ENCODE measurements around the gene DLGAP1.
A peak's percentile ranks its signal among the peaks of the same experiment; 100 is the strongest.

The DLGAP1 gene

GRCh38 chr18:3773303-3773702, 681.8 kb downstream of the DLGAP1 start:
- no peak for DNase-seq (ENCODE audit: low spot score)

- DNase-seq (ENCODE audit: low spot score): peak; percentile 73
These were observed 683.8 kb downstream of the DLGAP1 start for GRCh38 chr18:3771121-3771971.

GRCh38 chr18:3761266-3761665, 693.8 kb downstream of the DLGAP1 start:
- DNase-seq (ENCODE audit: low spot score): no peak

- DNase-seq (ENCODE audit: low spot score): no peak
These were observed 694.4 kb downstream of the DLGAP1 start for GRCh38 chr18:3760741-3761140.

- DNase-seq (ENCODE audit: low spot score): no peak
These were observed 696.0 kb downstream of the DLGAP1 start for GRCh38 chr18:3759099-3759498.

- DNase-seq (ENCODE audit: low spot score): peak; percentile 21
These were observed 696.6 kb downstream of the DLGAP1 start for GRCh38 chr18:3758531-3758930.

GRCh38 chr18:3757361-3757760, 697.7 kb downstream of the DLGAP1 start:
- DNase-seq (ENCODE audit: low spot score): no peak

GRCh38 chr18:3753106-3753505, 702.0 kb downstream of the DLGAP1 start:
- DNase-seq (ENCODE audit: low spot score): no peak

- DNase-seq (ENCODE audit: low spot score): no peak
These were observed 707.0 kb downstream of the DLGAP1 start for GRCh38 chr18:3748086-3748485.

- DNase-seq (ENCODE audit: low spot score): peak; percentile 53
These were observed 707.7 kb downstream of the DLGAP1 start for GRCh38 chr18:3747176-3747973.

- DNase-seq (ENCODE audit: low spot score): no peak
These were observed 712.6 kb downstream of the DLGAP1 start for GRCh38 chr18:3742541-3742940.

GRCh38 chr18:3741333-3741732, 713.8 kb downstream of the DLGAP1 start:
- DNase-seq (ENCODE audit: low spot score): no peak

- no peak for DNase-seq (ENCODE audit: low spot score)
These were observed 726.2 kb downstream of the DLGAP1 start for GRCh38 chr18:3728704-3729437.

- no peak for DNase-seq (ENCODE audit: low spot score)
These were observed 727.8 kb downstream of the DLGAP1 start for GRCh38 chr18:3727274-3727673.

- no peak for DNase-seq (ENCODE audit: low spot score)
These were observed 728.7 kb downstream of the DLGAP1 start for GRCh38 chr18:3726238-3726951.

GRCh38 chr18:3725115-3725514, 730.0 kb downstream of the DLGAP1 start:
- no peak for DNase-seq (ENCODE audit: low spot score)

- DNase-seq (ENCODE audit: low spot score): no peak
These were observed 731.6 kb downstream of the DLGAP1 start for GRCh38 chr18:3723554-3723953.

- DNase-seq (ENCODE audit: low spot score): peak; percentile 16
These were observed 732.3 kb downstream of the DLGAP1 start for GRCh38 chr18:3722649-3723433.

GRCh38 chr18:3721771-3722648, 733.1 kb downstream of the DLGAP1 start:
- no peak for DNase-seq (ENCODE audit: low spot score)
